Muscle layer of duodenum (tissue), 2 donors: ENCODE data around the gene PARN.

Source experiments
- H3K27ac ChIP-seq: one replicate; pipeline ENCODE4 v1.7.0; 2013; ENCODE audit warnings: mild to moderate bottlenecking, low read length
- H3K27me3 ChIP-seq: one replicate; pipeline ENCODE4 v1.7.0; 2013; ENCODE audit warnings: low read depth, mild to moderate bottlenecking, control low read depth, low read length
- H3K36me3 ChIP-seq, 2 donors: one replicate each; pipeline ENCODE4 v1.7.0; 2013; ENCODE audit warnings: low read length in 2 of 2, control low read depth in 1 of 2, mild to moderate bottlenecking in 1 of 2; ENCODE audit not compliant: insufficient read depth in 2 of 2, control insufficient read depth in 1 of 2
- H3K4me1 ChIP-seq, 2 donors: one replicate each; pipeline ENCODE4 v1.7.0; 2013; ENCODE audit warnings: low read length in 2 of 2, mild to moderate bottlenecking in 2 of 2, control low read depth in 1 of 2, moderate library complexity in 1 of 2; ENCODE audit not compliant: insufficient read depth in 2 of 2, control insufficient read depth in 1 of 2
- H3K4me3 ChIP-seq, 2 donors: one replicate each; pipeline ENCODE4 v1.7.0; 2013; ENCODE audit warnings: low read length in 2 of 2, low read depth in 1 of 2, mild to moderate bottlenecking in 1 of 2
- H3K9me3 ChIP-seq, 2 donors: one replicate each; pipeline ENCODE4 v1.7.0; 2013; ENCODE audit warnings: low read length in 2 of 2, control low read depth in 1 of 2, mild to moderate bottlenecking in 1 of 2; ENCODE audit not compliant: control insufficient read depth in 1 of 2
- donor health status: healthy.

The PARN gene

GRCh38 chr16:14629919-14630619, at the start of gene PARN:
Gene PARN, minus strand, starts transcription at chr16:14630260. Its CDS starts 135 bp downstream, at chr16:14630125.
- H3K9me3 ChIP-seq, result no peaks in the 10 kb centered on the region
- peaks cover 9 to 27% of the 10 kb centered on the region in 2 donors for H3K4me1 ChIP-seq
- H3K27me3 ChIP-seq, result no peaks in the 10 kb centered on the region
- H3K36me3 ChIP-seq, result peaks cover 16 to 26% of the 10 kb centered on the region in 2 donors
- peak within 1 kb of the TSS; percentile 89 for H3K27ac ChIP-seq
- H3K4me3 ChIP-seq, result peak within 1 kb of the TSS; percentile 78 to 86

DNA sequence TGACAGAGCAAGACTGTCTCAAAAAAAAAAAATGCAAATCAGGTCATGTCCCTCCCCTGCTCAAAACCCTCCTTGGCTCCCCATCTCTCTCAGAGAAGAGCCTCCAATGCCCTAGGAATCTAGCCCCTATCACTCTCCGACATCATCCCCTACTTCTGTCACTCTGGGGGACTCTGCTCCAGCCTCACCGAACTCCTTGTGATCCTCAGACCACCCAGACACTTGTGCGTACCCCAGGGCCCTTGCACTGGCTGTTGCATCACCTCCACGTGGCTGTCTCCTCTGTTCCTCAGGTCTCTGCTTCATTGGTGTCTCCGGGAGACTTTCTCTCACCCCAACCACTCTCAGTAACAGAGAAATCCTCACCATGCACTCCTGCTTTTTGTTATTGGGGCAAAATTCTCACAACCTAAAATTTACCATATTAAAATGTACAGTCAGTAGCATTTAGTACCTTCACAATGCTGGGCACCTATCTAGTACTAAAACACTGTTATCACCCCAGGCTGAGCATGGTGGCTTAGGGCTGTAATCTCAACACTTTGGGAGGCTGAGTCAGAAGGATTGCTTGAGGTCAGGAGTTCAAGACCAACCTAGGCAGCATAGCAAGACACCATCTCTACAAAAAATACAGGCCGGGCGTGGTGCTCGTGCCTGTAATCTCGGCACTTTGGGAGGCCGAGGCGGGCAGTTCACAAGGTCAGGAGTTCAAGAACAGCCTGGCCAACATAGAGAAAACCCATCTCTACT, 48.9 kb upstream of the PARN start:
- Histone ChIP-seq H3K9me3 (no peaks in the 10 kb centered on the region), H3K36me3 (no peaks in the 10 kb centered on the region), H3K4me3 (no peak overlapping the region), H3K27me3 (no peaks in the 10 kb centered on the region), H3K4me1 (no peaks in the 10 kb centered on the region), H3K27ac (no peak overlapping the region)

DNA sequence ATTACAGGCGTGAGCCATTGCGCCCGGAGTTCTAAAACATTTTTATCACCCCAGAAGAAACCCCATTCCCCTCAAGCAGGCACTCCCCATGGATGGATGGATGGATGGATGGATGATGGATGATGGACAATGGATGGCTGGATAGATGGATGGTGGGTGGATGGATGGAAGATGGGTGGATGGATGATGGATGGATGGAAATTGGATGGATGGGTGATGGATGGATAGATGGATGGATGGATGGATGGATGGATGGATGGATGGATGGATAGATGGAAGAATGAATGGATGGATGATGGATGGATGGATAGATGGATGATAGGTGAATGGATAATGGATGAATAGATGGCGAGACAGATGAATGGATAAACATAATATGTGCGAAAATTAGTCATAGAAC, 47.6 kb upstream of the PARN start:
- no peaks in the 10 kb centered on the region for H3K4me1 ChIP-seq
- H3K36me3 ChIP-seq, result no peaks in the 10 kb centered on the region
- H3K4me3 ChIP-seq, result no peak overlapping the region
- no peaks in the 10 kb centered on the region for H3K27me3 ChIP-seq
- no peak overlapping the region for H3K27ac ChIP-seq
- H3K9me3 ChIP-seq, result no peaks in the 10 kb centered on the region

DNA sequence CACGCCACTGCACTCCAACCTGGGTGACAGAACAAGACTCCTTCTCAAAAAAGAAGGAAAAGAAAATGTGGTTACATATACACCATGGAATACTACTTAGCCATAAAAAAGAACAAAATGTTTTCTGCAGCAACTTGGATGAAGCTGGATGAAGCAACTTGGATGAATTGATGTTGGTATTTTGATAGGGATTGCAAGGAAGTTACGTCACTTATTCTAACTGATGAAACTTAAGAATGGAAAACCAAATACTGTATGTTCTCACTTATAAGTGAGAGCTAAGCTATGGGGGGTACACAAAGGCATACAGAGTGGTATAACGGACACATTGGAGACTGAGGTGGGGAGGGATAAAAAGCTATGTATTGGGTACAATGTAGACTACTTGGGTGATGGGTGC, 46.6 kb upstream of the PARN start:
- no peaks in the 10 kb centered on the region for H3K27me3 ChIP-seq
- no peak overlapping the region for H3K4me3 ChIP-seq
- no peaks in the 10 kb centered on the region for H3K36me3 ChIP-seq
- H3K9me3 ChIP-seq, result no peaks in the 10 kb centered on the region
- no peak overlapping the region for H3K27ac ChIP-seq
- no peaks in the 10 kb centered on the region for H3K4me1 ChIP-seq

GRCh38 chr16:14672403-14672971, 42.4 kb upstream of the PARN start:
- Histone ChIP-seq H3K4me3 (no peak overlapping the region), H3K27me3 (no peaks in the 10 kb centered on the region), H3K4me1 (no peaks in the 10 kb centered on the region), H3K27ac (peak overlapping the region; percentile 24), H3K36me3 (peaks cover 8 to 20% of the 10 kb centered on the region in 2 donors), H3K9me3 (no peaks in the 10 kb centered on the region)

- Histone ChIP-seq H3K9me3 (no peaks in the 10 kb centered on the region), H3K4me1 (no peaks in the 10 kb centered on the region), H3K4me3 (no peak overlapping the region), H3K27me3 (no peaks in the 10 kb centered on the region), H3K36me3 (peaks cover 31 to 44% of the 10 kb centered on the region in 2 donors), H3K27ac (no peak overlapping the region)
Observed at GRCh38 chr16:14669776-14670175, 39.7 kb upstream of the PARN start.

- H3K27ac ChIP-seq, result peak overlapping the region; percentile 53
- peaks cover 37 to 55% of the 10 kb centered on the region in 2 donors for H3K36me3 ChIP-seq
- no peaks in the 10 kb centered on the region for H3K9me3 ChIP-seq
- H3K4me1 ChIP-seq, result no peaks in the 10 kb centered on the region
- H3K4me3 ChIP-seq, result no peak overlapping the region
- H3K27me3 ChIP-seq, result no peaks in the 10 kb centered on the region
Observed at GRCh38 chr16:14668556-14669223, 38.6 kb upstream of the PARN start.

DNA sequence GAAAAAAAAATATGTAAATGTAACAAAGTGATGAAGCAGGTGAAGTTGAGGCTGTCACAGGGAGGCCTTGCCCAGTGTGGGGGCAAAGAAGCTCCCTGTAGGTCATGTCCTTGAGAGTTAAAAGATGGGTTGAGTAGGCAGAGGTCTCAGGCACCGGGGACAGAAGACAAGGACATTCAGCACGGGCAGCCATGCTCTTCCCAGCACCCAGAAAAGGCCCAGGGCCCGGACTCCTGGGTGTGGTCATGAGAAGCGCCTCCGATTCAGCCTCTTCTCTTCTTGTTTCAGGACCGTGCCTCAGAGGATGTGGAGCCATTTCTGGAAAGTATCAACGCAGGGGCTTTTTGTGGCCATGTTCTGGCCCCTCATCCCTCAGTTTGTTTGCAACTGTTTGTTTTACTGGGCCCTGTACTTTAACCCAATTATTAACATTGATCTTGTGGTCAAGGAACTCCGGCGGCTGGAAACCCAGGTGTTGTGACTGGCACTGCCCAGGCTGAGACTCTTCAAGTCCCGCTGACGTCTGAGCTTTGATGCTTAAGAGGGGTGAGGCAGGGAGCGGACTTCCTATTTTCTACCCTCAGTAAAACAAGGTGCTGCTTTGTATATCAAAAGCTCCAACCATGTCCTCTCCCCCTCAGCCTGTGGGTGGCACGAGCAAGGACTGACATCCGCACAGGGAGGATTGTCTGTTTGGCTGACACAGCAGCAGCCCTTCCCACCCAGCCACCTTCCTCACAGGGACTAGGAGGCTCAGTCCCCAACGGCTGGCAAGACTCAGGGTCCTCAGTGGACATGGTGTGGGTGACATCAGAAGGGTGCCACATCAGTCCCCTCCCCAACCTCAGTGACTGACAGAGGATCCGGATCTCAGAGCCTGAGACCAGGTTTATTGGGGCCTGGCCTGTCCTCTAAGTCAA, 37.5 kb upstream of the PARN start:
- Histone ChIP-seq H3K4me3 (no peak overlapping the region), H3K9me3 (no peaks in the 10 kb centered on the region), H3K27ac (peak overlapping the region; percentile 53), H3K36me3 (peaks cover 41 to 64% of the 10 kb centered on the region in 2 donors), H3K4me1 (no peaks in the 10 kb centered on the region), H3K27me3 (no peaks in the 10 kb centered on the region)

DNA sequence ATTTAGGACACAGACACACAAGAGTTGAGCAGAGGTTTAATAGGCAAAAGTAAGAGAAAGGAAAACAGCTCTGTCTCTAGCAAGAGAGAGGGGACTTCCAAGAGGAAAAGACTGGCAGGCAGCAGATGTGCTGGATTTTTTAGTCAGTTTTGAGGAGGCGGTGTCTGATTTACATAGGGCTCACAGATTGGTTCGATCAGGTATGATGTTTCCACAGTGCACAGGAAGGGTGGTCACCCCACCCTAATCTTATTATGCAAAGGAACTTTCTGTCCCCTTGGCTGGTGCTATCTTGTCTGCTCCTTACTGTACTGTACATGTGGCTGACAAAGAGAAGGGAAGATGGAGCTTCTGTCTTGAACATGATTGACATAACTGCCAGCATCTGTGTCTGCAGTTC, 28.0 kb upstream of the PARN start:
- no peaks in the 10 kb centered on the region for H3K9me3 ChIP-seq
- no peaks in the 10 kb centered on the region for H3K27me3 ChIP-seq
- H3K27ac ChIP-seq, result no peak overlapping the region
- H3K4me1 ChIP-seq, result no peaks in the 10 kb centered on the region
- no peak overlapping the region for H3K4me3 ChIP-seq
- peaks cover 17 to 55% of the 10 kb centered on the region in 2 donors for H3K36me3 ChIP-seq

- Histone ChIP-seq H3K27ac (no peak overlapping the region), H3K36me3 (peaks cover 44 to 68% of the 10 kb centered on the region in 2 donors), H3K4me1 (no peaks in the 10 kb centered on the region), H3K4me3 (no peak overlapping the region), H3K27me3 (no peaks in the 10 kb centered on the region), H3K9me3 (no peaks in the 10 kb centered on the region)
Observed at GRCh38 chr16:14652726-14653125, 22.7 kb upstream of the PARN start.
